Measurements from ENCODE around the gene RIPK1. TPM values are rescaled to one million over a fixed set of nuclear protein-coding genes. Genes with fewer than 3 reads are reported as not detected.
"Not testable (repeated sequence)": the region's sequence is repeated elsewhere in the genome, so short reads cannot be mapped to it uniquely, and the experiment has no call there.

Gene RIPK1
- total and polyA plus RNA-seq, 4 donors, result 12.1 to 24.1 (median 19.7) TPM

GRCh38 chr6:3073382-3073781 is 5.1 kb downstream of the RIPK1 start:
- DNase-seq (no peak), ATAC-seq (ENCODE audit: insufficient read depth, low FRiP score) (no peak)
- no peak overlapping the region for H3K4me3 ChIP-seq
- peaks cover 7 to 15% (median 14%) of the 10 kb centered on the region in 4 donors for H3K36me3 ChIP-seq (ENCODE audit: control insufficient read depth in 4 of 4, insufficient read depth in 4 of 4, low read length in 4 of 4)
- no peak for TF ChIP-seq CTCF (IDR thresholded peaks at IDR 0.05; ENCODE audit: control extremely low read depth, extremely low read depth)
- H3K9ac ChIP-seq (ENCODE audit: insufficient read depth in 1 of 2, low read length in 2 of 2), result no peak overlapping the region
- H3K9me3 ChIP-seq (ENCODE audit: control insufficient read depth in 4 of 4, insufficient read depth in 3 of 4, low read length in 3 of 4), result peaks cover 0 to 2% (median 0%) of the 10 kb centered on the region in 4 donors
- 93 to 97% methylated on average over 11 of the region's 11 CpGs for WGBS, 2 donors
- no peaks in the 10 kb centered on the region for H3K27me3 ChIP-seq (ENCODE audit: control insufficient read depth in 3 of 3, insufficient read depth in 3 of 3, low read length in 2 of 3)
- peaks cover 0 to 20% (median 4%) of the 10 kb centered on the region in 5 donors for H3K4me1 ChIP-seq (ENCODE audit: control insufficient read depth in 5 of 5, insufficient read depth in 5 of 5, low read length in 5 of 5)
- H3K27ac ChIP-seq (ENCODE audit: low read depth in 1 of 2, low read length in 1 of 2), result no peak overlapping the region

GRCh38 chr6:3075772-3076113 is 7.4 kb downstream of the RIPK1 start:
- WGBS, 2 donors, result 45 to 66% methylated on average over 4 of the region's 4 CpGs
- Histone ChIP-seq H3K9ac (ENCODE audit: insufficient read depth in 1 of 2, low read length in 2 of 2) (no peak overlapping the region), H3K36me3 (ENCODE audit: control insufficient read depth in 4 of 4, insufficient read depth in 4 of 4, low read length in 4 of 4) (peaks cover 16 to 25% (median 23%) of the 10 kb centered on the region in 4 donors), H3K27me3 (ENCODE audit: control insufficient read depth in 3 of 3, insufficient read depth in 3 of 3, low read length in 2 of 3) (no peaks in the 10 kb centered on the region), H3K4me3 (no peak overlapping the region), H3K27ac (ENCODE audit: low read depth in 1 of 2, low read length in 1 of 2) (no peak overlapping the region), H3K4me1 (ENCODE audit: control insufficient read depth in 5 of 5, insufficient read depth in 5 of 5, low read length in 5 of 5) (peaks cover 0 to 9% (median 0%) of the 10 kb centered on the region in 5 donors), H3K9me3 (ENCODE audit: control insufficient read depth in 4 of 4, insufficient read depth in 3 of 4, low read length in 3 of 4) (peaks cover 0 to 2% (median 0%) of the 10 kb centered on the region in 4 donors)
- TF ChIP-seq CTCF (IDR thresholded peaks at IDR 0.05; ENCODE audit: control extremely low read depth, extremely low read depth), result no peak
- ATAC-seq (ENCODE audit: insufficient read depth, low FRiP score), result no peak
- no peak for DNase-seq

- H3K9me3 ChIP-seq (ENCODE audit: control insufficient read depth in 4 of 4, insufficient read depth in 3 of 4, low read length in 3 of 4), result peaks cover 0 to 2% (median 0%) of the 10 kb centered on the region in 4 donors
- 95% methylated on average over 3 of the region's 3 CpGs for WGBS, 2 donors
- DNase-seq, result no peak
- TF ChIP-seq CTCF (IDR thresholded peaks at IDR 0.05; ENCODE audit: control extremely low read depth, extremely low read depth), result no peak
- H3K9ac ChIP-seq (ENCODE audit: insufficient read depth in 1 of 2, low read length in 2 of 2), result no peak overlapping the region
- peaks cover 20 to 30% (median 25%) of the 10 kb centered on the region in 4 donors for H3K36me3 ChIP-seq (ENCODE audit: control insufficient read depth in 4 of 4, insufficient read depth in 4 of 4, low read length in 4 of 4)
- H3K27me3 ChIP-seq (ENCODE audit: control insufficient read depth in 3 of 3, insufficient read depth in 3 of 3, low read length in 2 of 3), result no peaks in the 10 kb centered on the region
- H3K27ac ChIP-seq (ENCODE audit: low read depth in 1 of 2, low read length in 1 of 2), result no peak overlapping the region
- H3K4me3 ChIP-seq, result no peak overlapping the region
- ATAC-seq (ENCODE audit: insufficient read depth, low FRiP score), result no peak
- H3K4me1 ChIP-seq (ENCODE audit: control insufficient read depth in 5 of 5, insufficient read depth in 5 of 5, low read length in 5 of 5), result peaks cover 0 to 9% (median 0%) of the 10 kb centered on the region in 5 donors
Observed at GRCh38 chr6:3076320-3076719, 8.0 kb downstream of the RIPK1 start.

- ATAC-seq (ENCODE audit: insufficient read depth, low FRiP score), result no peak
- no peak for TF ChIP-seq CTCF (IDR thresholded peaks at IDR 0.05; ENCODE audit: control extremely low read depth, extremely low read depth)
- H3K9ac ChIP-seq (ENCODE audit: insufficient read depth in 1 of 2, low read length in 2 of 2), result no peak overlapping the region
- no peaks in the 10 kb centered on the region for H3K27me3 ChIP-seq (ENCODE audit: control insufficient read depth in 3 of 3, insufficient read depth in 3 of 3, low read length in 2 of 3)
- H3K4me1 ChIP-seq (ENCODE audit: control insufficient read depth in 5 of 5, insufficient read depth in 5 of 5, low read length in 5 of 5), result peaks cover 0 to 9% (median 0%) of the 10 kb centered on the region in 5 donors
- H3K27ac ChIP-seq (ENCODE audit: low read depth in 1 of 2, low read length in 1 of 2), result no peak overlapping the region
- peaks cover 20 to 30% (median 26%) of the 10 kb centered on the region in 4 donors for H3K36me3 ChIP-seq (ENCODE audit: control insufficient read depth in 4 of 4, insufficient read depth in 4 of 4, low read length in 4 of 4)
- no peak for DNase-seq
- H3K9me3 ChIP-seq (ENCODE audit: control insufficient read depth in 4 of 4, insufficient read depth in 3 of 4, low read length in 3 of 4), result peaks cover 0 to 2% (median 0%) of the 10 kb centered on the region in 4 donors
- 85 to 91% methylated on average over 9 of the region's 9 CpGs for WGBS, 2 donors
- no peak overlapping the region for H3K4me3 ChIP-seq
Observed at GRCh38 chr6:3077430-3077829, 9.1 kb downstream of the RIPK1 start.

GRCh38 chr6:3078952-3079351 is 10.7 kb downstream of the RIPK1 start:
- H3K9me3 ChIP-seq (ENCODE audit: control insufficient read depth in 4 of 4, insufficient read depth in 3 of 4, low read length in 3 of 4); H3K27ac ChIP-seq (ENCODE audit: low read depth in 1 of 2, low read length in 1 of 2); H3K4me3 ChIP-seq; H3K27me3 ChIP-seq (ENCODE audit: control insufficient read depth in 3 of 3, insufficient read depth in 3 of 3, low read length in 2 of 3); DNase-seq; H3K9ac ChIP-seq (ENCODE audit: insufficient read depth in 1 of 2, low read length in 2 of 2); ATAC-seq (ENCODE audit: insufficient read depth, low FRiP score); H3K4me1 ChIP-seq (ENCODE audit: control insufficient read depth in 5 of 5, insufficient read depth in 5 of 5, low read length in 5 of 5): not testable (repeated sequence)
- H3K36me3 ChIP-seq (ENCODE audit: control insufficient read depth in 4 of 4, insufficient read depth in 4 of 4, low read length in 4 of 4), result peaks cover 31 to 40% (median 36%) of the 10 kb centered on the region in 4 donors
- 93 to 96% methylated on average over 8 of the region's 8 CpGs for WGBS, 2 donors

Data from lung (tissue), 12 donors.